DMS153 (cell line): ENCODE data around the gene LRRC36.

ENCODE experiments used
- DNase-seq: peaks from one replicate; lab custom pipeline; 2025; lab: John Stamatoyannopoulos, UW

LRRC36 gene

GRCh38 chr16:67294938-67295361, 31.7 kb upstream of the LRRC36 start:
- DNase-seq = no peak

- no peak for DNase-seq
Measured at GRCh38 chr16:67296420-67296819, 30.2 kb upstream of the LRRC36 start.

- no peak for DNase-seq
Measured at GRCh38 chr16:67298277-67298676, 28.3 kb upstream of the LRRC36 start.

GRCh38 chr16:67299269-67299668, 27.3 kb upstream of the LRRC36 start:
- DNase-seq = no peak

- no peak for DNase-seq
Measured at GRCh38 chr16:67301080-67301782, 25.4 kb upstream of the LRRC36 start.

- no peak for DNase-seq
Measured at GRCh38 chr16:67302076-67302475, 24.5 kb upstream of the LRRC36 start.

GRCh38 chr16:67302970-67303369, 23.6 kb upstream of the LRRC36 start:
- DNase-seq = no peak

GRCh38 chr16:67304020-67304419, 22.6 kb upstream of the LRRC36 start:
- DNase-seq = no peak

DNA sequence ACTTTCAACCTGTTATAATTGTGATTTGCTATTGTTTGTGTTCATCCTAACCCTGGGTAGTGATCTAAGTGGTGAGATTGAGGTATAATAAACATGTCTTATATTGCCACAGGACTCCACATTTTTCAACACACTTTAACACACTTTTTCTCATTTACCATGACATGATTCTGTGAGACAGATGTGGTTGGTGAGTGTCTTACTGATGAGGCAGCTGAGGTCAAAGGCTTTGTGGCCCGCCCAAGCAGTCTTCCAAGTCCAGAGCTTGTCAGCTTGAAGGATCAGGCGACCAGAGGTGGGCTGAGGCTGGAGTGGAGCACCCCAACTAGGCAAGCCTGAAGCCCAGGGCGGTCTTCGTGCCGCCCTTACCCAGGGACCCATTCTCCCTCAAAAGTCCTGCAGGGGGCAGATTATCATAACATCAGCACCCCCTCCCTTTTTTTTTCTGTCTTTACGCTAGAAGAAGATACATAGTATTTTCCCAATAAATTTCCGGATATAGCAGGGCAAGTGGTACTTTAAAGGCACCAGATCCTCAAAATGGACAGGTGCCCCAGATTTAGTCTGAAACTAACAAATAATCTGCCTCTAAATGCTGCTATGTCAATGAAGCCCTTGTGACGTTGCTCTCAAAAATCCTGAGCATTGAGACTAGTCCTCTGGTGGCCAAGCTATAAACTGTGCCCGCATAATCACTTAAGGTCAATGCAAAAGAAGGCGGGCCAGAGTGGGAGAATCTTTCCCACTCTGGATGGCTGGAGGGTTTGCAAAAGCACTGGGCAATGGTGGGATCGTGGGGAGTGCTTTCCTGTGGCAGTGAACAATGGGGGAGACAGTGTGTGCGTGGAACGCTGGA, 21.2 kb upstream of the LRRC36 start:
- DNase-seq = no peak

- no peak for DNase-seq
Measured at GRCh38 chr16:67310561-67310960, 16.1 kb upstream of the LRRC36 start.

DNA sequence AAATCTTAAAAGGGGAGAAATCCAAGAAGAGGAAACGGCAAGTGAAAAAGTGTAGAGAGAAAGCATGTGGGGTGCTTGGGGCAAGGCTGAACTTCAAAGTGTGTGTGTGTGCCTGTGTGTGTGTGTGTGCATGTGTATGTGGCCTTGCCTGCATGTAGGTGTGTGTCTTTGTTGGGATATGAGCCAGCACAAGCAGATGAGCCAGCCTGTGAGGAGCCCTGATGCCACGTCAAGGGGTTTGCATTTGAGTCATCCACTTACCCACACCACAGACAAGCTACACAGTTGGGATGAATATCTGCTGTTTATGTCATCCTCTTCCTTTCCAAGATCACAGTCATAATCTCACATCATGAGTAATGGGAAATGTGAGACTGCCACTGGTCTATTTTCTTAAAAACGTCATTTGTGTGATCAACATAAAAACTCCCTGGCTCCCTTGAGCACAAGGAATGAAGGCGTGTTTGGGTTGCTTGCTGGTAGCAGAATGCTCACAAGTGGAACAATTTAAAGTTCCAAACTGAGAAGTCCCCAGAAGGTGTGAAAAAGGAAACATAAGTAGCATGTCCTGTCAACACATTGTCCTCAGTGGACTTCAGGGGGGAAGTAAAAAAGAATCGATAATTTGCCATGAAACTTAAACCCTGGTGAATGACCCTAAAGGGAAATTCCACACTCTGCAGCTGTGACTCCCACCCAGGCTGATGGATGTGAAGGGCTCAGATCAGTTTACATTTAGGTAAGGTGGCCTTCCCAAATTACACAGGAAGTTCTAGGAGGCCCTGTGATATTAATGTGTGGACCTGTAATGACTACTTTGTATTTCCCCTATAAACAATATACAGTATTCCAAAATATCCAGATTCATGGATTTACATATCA, 14.8 kb upstream of the LRRC36 start:
- DNase-seq = no peak

- DNase-seq = no peak
Measured at GRCh38 chr16:67312719-67313118, 13.9 kb upstream of the LRRC36 start.

GRCh38 chr16:67317853-67318252, 8.8 kb upstream of the LRRC36 start:
- no peak for DNase-seq

GRCh38 chr16:67326115-67326471, 522 bp upstream of the LRRC36 start:
- no peak for DNase-seq

DNA sequence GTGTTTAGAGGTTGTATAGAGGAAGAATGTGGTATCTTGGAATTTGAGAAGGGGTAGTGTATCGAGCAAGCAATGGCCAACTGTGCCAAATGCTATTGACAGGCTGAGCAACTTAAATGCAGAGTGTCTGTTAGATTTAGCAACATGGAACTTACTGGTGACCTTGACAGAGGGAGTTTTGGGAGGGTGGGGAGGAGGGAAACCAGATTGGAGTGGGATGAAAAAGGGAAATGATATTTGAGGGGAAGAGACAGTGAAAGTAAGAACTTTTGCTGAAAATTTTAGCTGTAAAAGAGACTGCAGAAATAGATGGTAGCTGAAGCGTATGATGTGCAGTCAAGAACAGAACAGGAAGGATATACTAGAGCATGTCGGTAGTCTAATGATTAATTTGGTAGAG, 1.1 kb downstream of the LRRC36 start:
- DNase-seq = no peak

DNA sequence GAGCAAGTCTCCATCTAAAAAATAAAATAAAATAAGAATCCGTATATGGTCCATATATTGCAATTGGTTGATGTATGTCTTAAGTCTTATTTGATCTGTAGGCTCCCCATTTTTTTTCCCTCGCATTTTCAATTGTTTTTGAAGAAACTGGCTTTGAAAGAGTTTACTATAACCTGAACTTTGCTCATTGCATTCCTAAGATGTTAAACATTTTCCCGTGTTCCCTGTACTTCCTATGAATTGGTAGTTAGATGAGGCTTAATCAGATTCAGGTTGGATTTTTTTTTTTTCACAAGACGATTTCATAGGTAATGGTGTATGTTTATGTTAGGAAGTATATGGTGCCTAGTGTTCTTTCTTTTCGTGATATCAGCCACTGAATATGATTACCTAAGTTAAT, 3.3 kb downstream of the LRRC36 start:
- DNase-seq = no peak

DNA sequence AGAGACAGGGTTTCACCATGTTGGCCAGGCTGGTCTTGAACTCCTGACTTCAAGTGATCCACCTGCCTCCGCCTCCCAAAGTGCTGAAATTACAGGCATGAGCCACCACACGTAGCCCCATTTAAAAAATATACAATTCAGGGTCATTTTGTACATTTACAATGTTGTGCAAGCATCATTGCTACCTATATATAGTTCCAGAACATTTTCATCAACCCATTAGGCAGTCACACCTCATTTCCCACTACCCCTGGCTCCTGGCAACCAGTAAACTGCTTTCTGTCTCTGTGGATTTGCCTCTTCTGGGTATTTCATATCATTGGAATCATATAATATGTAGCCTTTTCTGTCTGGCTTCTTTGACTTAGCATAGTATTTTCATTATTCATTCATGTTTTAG, 6.7 kb downstream of the LRRC36 start:
- DNase-seq = no peak

- DNase-seq = no peak
Measured at GRCh38 chr16:67336116-67336515, 9.5 kb downstream of the LRRC36 start.

DNA sequence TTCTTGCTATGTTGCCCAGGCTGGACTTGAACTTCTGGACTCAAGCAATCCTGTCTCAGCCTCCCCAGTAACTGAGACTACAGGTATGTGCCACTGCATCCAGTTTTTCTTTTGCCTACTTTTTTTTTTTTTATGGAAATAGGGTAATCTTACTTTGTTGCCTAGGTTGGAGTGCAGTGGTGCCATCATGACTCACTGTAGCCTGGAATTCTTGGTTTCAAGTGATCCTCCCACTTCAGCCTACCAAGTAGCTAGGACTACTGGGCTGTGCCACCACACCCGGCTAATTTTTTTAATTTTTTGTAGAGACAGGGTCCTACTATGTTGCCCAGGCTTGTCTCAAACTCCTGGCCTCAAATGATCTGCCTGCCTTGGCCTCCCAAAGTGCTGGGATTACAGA, 10.0 kb downstream of the LRRC36 start:
- no peak for DNase-seq

DNA sequence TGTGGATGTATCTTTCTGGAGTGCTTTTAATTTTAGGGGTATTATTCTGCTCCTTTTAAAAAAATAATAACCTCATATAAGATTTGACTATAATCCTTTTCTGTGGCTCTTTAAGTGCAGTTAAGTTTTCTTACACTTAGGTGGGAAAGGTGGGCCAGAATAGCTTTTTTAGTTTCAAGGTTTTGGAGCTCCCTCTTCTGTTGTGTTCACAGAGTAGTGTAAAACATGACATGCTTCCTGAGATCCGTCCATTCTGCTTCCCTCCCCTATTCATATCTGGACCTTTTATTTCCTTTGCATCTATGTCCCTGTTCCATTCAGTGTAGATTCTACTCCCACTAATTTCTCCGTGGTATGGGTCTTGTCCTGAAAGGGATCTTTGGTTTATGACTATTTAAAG, 12.8 kb downstream of the LRRC36 start:
- DNase-seq = no peak

- no peak for DNase-seq
Measured at GRCh38 chr16:67341250-67341649, 14.6 kb downstream of the LRRC36 start.

DNA sequence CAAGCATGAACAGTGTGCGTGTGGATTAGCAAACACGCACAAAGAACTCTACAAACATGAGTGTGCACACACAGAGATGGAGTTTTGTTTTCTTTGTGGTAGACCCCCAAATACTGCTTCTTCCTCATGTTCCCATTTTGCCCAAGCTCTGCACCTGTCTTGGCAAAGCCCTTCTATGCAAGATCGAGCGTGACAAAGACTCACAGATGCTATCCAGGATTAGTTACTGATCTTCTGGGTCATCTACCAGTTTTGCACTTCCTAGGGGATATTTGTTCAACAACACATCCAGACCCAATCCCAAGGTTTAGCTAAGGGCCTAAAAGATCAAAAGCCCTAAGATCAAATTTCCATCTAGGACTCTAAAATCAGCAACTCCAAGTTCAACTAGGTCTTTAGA, 16.0 kb downstream of the LRRC36 start:
- DNase-seq = no peak

GRCh38 chr16:67345401-67345800, 18.8 kb downstream of the LRRC36 start:
- no peak for DNase-seq
